Effector CD8-positive, alpha-beta T cell (primary cell): Measurements from ENCODE around the gene FADD.

ENCODE experiments used
- DNase-seq: peaks from one replicate; lab custom pipeline; 2025; lab: John Stamatoyannopoulos, UW
- total RNA-seq, 4 experiments: gene quantifications; one replicate each; lab custom pipeline; 2026; lab: John Stamatoyannopoulos, UW

Gene FADD, protein sequence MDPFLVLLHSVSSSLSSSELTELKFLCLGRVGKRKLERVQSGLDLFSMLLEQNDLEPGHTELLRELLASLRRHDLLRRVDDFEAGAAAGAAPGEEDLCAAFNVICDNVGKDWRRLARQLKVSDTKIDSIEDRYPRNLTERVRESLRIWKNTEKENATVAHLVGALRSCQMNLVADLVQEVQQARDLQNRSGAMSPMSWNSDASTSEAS
- total RNA-seq, result 33.5 to 52.3 (median 40.2) reads per million in 4 experiments

DNA sequence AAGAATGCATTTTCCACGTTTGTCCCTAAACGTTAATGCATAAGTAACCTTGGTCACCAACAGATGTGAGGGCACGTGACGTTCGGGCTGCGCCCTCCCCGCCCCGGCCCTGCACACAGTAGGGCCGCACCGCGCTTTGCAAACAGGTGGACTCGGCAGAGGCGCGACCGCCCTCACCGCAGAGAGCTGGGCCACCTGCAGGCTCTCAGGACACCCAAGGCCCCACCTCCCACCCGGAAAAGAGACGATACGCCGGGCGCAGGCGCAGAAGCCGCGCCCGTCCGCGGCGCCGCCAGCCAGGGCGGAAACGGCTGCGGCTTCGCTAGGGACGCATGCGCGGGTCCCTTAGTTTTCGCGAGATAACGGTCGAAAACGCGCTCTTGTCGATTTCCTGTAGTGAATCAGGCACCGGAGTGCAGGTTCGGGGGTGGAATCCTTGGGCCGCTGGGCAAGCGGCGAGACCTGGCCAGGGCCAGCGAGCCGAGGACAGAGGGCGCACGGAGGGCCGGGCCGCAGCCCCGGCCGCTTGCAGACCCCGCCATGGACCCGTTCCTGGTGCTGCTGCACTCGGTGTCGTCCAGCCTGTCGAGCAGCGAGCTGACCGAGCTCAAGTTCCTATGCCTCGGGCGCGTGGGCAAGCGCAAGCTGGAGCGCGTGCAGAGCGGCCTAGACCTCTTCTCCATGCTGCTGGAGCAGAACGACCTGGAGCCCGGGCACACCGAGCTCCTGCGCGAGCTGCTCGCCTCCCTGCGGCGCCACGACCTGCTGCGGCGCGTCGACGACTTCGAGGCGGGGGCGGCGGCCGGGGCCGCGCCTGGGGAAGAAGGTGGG is at the start of gene FADD:
FADD (plus strand) TSS at position 377 of the 831 bp plus-strand sequence; CDS start at position 541, 164 bp downstream.
- peak; percentile 84 for DNase-seq

DNA sequence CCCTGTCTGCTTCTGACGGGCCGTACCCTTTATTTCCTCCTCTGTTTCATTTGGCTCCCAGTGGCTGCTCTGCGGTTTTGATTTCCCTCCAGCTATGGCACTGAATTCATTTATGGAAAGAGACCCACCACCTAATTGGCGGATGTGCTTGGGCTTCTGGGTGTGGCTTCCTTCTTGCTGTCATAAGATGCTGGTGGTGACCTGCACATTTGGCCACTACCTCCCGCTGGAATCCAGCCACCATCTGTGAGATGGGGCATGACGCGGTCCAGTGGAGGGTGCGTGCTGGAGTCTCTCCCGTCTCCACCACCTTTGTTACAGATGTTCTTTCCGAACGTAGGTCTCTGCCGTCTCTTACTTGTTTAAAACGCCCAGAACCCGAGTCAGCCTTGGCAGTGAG is 47.7 kb upstream of the FADD start:
- DNase-seq, result no peak

DNA sequence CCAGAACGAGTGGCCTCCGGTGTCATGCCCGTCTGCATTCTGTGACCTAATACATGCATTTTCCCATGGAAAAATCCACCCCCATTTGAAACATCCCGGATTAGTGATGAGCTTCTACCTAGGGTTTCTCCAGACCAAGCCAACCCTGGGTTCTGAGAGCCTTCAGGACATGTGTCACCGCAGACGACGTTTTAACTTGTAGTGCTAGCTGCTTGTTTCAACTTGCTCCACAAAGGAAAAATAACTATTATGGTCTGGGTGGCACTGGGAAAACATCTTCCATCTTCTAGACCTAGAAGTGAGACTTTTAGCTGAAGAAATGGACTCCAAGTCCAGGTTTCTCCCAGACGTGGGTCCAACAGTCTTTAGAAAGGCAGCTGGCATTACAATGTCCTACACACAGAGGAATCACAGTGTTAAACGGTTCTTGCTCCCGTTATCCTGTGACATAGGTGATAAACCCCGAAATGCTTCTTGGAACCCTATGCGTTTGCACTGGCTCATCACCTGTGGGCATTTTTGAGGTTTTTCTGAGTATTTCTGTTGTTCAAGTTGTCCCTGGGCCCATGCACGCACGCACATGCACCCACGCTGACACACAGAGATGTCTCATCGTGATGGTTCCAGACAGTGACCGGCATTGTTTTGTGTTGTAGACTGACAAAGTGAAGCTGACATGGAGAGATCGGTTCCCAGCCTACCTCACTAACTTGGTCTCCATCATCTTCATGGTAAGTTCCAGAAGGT is 46.6 kb upstream of the FADD start:
- no peak for DNase-seq

DNA sequence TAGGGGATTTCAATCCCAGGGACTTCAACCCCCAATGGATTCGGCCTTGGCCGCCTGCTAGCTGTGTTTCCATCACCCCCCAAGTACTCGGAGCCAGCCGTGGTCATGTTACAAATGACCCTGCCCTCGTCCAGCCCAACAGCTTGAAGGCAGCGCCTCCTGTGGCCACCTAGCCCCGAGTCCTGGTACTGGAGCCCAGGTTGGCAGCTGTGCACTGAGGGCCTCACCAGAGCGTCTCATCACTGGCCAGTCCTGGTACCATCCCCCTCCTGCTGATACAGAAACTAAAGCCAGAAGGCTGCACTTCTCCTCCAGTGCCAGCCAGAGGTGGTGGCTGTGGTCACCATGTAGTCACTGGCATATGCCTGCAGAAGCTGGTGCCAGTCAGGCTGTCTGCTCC is 44.9 kb upstream of the FADD start:
- DNase-seq, result no peak

DNA sequence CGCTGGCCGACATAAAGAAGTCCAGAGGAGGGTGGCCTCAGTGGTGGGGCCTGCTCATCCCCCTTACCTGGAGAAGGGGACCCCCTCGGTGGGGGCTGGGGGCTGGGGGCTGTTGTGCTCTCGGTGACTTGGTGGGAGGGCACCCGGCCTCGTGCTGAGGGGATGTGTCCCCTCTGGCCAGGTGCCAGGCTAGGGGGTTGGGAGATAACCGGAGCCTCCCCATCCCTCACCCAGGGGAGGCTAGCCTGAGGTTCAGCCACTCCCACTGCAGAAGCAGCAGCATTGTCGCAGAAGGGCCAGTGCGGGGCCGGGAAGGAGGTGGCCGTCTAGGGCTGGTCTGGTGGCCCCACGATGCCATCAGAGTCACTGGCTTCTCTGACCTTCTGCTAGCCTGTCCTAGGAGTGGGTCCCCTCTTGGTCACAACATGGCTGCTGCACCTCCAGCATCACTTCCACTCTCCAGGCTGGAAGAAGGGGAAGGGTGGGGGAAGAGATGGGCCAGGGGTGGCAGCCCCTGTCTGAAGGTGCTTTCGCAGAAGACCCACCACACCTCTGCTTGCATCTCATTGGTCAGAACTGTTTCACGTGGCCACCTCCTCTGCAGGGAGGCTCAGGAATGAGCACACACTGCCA is 44.2 kb upstream of the FADD start:
- no peak for DNase-seq

DNA sequence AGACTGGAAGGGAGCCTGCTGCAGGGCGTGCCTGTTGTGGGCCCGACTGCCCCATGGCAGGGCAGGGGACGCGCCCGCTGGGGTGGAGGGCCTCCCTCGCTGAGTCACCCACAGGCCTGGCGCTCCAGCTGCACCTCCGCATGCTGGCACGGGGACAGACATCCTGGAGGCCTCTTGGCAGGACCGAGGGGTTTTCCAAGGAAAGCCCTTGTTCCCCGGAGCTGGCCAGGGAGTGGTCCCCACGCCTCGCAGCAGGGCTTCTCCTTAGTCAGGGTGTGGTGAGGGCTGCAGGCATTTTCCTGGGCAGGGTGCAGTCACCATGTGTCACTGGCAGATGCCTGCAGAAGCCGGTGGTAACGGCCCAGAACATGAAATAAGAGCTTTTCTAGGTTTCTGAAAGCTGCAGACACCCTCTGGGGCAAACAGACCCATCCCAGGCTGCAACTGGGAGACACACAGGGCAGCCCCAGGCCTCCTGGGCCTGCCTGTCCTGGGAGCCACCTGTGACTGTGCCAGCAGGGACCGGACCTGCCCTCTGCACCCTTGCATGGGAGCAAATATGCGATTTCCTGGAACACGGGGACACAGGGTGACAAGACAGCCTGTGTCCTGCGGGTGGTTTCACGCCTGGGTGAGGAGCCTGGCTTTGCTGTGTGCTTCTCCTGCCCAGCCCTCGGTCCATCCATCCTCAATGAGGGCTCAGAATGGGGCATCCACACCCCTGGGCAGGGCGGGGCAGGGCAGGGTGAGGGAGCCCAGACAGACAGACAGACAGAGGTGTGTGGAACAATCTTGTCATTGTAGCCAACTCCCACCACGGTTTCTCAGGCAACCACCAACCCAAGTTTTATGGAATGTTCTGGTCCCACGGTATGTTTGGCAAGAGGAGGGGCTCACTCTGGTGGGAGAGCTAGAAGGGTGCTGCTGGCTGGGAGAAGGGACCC is 43.2 kb upstream of the FADD start:
- no peak for DNase-seq

DNA sequence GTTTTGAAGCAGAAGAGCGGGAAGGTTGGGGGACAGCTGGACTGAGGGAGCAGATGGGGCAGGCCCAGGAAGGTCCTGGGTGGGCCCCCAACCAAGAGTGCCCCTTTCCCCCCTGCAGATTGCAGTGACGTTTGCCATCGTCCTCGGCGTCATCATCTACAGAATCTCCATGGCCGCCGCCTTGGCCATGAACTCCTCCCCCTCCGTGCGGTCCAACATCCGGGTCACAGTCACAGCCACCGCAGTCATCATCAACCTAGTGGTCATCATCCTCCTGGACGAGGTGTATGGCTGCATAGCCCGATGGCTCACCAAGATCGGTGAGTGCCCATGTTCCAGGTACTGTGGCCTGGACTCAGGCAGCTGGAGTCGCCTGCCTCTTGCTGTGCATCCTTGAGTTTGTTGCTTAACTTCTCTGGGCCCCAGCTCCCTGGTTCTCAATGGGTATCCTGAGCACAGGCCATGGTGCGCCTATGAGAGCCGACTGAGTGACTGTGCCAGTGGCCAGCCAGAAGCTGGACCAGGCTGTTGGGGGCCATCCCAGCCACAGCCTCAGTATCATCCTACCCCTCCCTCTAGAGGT is 42.0 kb upstream of the FADD start:
- DNase-seq, result no peak

DNA sequence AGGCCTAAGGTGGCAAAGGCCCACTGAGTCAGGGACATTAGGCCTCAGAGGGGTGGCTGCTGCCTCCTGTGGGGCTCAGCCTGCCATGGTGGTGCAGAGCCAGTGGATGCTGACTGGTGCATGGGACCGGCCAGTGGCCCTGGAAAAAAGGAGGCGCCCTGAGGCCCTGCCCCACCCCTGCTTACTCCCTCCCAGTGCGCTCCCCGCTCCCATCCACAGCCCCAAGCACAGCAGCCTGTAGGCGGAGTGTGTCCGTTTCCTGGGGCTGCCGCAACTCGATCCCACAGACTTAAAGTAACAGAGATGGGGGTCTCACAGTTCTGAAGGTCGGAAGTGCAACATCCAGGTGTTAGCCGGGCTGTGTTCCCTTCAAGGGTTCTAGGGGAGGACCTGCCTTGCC is 38.4 kb upstream of the FADD start:
- no peak for DNase-seq

DNA sequence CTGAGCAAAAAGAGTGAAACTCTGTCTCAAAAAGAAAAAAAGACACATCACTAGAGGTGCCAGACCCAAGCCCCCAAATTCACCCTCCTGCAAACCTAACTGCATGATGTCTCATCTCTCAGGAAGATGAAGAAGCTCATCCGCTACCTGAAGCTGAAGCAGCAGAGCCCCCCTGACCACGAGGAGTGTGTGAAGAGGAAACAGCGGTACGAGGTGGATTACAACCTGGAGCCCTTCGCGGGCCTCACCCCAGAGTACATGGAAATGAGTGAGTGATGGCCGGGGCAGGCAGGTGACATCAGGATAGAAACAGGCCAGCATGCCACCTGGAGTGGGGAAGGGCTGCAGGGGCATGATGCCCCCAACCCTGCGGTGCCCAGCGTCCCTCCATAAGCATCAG is 36.0 kb upstream of the FADD start:
- DNase-seq, result no peak

DNA sequence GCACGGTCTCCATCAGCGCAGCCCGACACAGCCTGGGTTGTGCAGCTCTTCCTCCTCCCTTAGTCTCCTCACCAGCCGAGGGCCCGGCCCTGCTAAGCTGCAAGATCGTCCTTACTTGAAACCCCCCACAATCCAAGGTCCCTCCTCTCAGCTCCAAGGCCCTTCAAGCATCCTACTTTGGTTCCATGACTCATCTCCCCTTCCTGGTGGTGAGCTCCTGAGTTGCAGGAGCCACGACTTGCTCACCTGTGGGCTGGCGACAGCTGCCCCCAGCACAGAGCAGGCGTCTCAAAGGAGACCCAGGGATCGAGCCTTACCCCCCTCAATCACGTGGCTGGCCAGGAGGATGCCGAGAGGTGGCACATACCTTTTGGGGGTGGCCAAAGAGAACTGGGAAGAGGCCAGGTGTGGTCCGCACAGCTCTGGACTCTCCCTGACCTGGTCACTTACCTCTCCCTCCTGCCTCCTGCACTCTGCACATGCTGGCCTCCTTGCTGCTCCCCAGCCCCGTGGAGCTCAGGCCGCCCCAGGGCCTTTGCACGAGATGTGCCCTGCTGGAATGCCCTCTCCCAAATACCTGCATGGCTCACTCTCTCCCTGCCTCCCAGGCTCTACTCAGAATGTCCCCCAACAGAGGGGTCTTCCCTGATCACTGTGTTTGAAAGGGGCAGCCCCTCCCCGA is 35.2 kb upstream of the FADD start:
- no peak for DNase-seq

DNA sequence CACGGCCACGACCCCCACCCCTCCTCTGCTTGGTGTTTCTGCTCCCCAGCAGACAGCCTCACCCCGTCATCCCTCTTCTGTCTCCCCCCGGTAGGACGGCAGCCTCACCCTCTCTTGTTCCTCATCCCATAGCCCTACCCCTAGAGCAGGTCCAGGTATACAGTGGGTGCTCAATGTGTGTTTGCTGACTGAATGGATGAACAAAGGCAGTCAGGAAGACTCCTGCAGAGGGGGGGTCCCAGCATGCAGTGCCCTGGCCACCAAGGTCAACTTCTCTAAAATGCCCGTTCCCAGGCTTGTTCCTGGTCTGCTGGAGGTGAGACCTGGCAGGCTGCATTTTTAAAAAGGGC is 34.7 kb upstream of the FADD start:
- no peak for DNase-seq

DNA sequence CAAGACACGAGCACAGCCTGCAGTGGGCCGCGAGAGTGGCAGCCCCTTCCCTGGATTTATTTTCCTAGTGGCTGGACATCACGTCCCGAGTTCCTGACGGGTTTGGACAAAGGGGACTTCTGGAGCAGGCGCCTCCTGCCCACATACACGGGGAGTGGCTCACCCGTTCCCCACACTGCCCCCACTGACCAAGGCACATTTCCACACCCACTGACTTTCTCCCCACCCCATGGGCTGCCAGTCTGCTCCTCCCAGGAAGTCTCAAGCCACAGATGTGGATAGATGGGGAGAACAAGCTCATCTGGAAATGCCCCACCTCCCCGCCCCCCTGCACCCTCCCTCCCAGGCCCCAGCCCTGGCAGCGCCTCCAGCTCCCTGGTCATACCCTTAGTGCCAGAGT is 34.0 kb upstream of the FADD start:
- no peak for DNase-seq

DNA sequence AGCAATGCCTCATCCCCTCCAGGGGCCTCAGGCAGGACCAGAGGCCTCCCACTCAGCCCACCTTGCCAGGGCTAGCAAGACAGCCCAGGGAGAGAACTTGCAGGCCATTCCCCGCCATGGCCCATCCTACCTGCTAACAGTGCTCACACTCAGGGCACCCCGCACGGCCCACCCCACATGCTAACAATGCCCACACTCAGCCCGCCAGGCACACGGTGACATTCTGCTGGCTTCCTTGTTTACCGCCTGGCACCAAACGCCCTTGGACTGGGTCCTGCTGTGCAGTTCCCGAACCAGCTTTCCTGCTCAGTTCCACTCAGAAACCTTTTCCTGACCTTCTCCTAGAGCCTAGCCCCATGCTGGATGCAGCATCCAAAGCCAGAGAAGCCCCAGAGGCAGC is 33.5 kb upstream of the FADD start:
- DNase-seq, result no peak

DNA sequence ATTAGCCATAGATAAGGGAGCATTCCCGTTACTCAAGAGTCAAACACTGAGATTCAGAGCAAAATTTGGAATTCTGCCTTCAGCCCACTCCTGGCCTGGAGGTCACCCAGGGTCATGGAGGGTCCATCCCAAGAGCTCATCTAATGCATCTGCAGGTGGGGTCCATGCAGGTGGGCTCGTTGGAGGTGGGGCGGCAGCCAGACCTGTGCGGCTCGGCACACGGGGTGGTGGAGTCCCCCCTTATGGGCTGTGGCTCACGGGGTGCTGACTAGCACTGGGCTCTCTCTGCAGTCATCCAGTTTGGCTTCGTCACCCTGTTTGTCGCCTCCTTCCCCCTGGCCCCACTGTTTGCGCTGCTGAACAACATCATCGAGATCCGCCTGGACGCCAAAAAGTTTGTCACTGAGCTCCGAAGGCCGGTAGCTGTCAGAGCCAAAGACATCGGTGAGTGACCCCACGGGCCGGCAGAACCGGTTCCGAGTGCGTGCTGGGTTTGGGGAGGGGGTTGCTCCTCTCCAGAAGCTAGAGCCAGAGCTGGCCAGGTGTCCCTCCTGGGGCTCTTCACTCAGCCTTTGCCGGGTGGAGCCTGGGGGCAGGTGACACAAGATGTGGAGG is 32.4 kb upstream of the FADD start:
- no peak for DNase-seq

DNA sequence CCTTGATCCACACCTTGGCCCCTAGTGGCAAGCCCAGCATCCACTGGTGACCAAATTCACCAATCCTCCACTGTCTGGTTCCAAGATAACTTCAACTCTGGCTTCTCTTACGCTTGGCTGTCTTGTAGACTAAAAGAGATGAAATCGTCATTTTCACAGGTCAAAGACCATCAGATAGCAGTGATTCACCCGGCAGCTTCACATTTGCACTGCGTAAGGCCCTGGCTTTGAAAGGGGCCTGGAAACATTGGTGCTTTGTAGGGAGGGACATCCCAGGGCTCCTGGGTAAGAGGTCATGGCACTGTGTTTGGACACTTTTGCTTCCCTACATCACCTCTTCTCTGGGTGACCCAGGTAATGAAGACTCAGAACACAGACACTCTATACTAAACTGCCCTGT is 30.1 kb upstream of the FADD start:
- DNase-seq, result no peak

DNA sequence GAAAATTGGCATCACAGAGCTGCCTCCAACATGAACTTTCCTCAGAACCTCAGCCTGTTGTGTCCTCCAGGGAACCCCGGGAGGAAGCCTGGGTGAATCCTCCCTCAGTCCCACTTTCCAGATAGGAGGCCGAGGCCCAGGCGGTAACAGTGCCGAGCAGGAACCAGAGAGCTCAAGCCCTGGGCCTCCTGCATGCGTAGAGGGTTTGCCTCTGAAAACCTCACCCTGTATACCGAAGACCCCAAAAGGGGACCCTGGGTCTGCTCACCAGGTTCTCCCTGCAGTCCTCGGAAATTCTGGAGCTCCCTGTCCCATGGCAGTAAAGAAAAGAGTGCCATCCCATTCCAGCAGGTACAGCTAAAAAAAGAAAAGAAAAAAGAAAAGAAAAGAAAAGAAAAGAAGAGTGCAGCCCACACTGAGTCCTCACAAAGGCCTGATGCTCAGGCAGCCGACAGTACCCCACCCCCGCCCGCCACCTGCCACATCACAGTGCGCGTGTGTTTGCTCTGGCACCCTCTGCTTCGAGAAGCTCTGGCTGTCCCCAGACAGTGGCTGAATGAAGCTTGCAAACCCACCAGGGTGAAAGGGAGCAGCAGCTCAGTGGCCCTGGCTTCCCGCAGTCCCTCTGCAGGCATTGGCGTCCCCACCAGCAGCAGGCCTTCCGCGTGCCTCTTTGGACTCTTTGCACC is 28.4 kb upstream of the FADD start:
- no peak for DNase-seq

DNA sequence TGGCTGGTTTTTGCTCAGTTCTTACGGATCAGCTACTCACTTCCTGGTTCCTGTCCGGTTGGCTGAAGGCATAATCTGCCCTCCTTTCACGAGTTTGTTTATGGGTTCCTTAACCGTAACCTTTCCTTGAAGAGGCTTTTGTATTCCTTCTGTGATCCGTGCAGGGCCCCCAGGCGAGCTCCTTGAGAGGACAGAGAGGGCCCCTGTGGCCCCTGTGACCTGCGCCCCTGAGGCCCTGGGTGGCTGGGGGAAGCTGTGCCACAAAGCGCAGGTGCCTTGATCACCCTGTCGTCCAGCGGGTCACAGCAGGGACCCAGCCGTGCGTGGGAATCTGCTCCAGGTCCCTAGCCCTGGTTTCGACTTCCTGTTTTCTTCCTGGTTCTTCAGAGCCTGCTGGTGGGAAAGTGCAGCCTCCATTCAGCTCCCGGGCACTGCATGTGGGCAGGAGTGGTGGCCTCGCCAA is 27.8 kb upstream of the FADD start:
- DNase-seq, result no peak

DNA sequence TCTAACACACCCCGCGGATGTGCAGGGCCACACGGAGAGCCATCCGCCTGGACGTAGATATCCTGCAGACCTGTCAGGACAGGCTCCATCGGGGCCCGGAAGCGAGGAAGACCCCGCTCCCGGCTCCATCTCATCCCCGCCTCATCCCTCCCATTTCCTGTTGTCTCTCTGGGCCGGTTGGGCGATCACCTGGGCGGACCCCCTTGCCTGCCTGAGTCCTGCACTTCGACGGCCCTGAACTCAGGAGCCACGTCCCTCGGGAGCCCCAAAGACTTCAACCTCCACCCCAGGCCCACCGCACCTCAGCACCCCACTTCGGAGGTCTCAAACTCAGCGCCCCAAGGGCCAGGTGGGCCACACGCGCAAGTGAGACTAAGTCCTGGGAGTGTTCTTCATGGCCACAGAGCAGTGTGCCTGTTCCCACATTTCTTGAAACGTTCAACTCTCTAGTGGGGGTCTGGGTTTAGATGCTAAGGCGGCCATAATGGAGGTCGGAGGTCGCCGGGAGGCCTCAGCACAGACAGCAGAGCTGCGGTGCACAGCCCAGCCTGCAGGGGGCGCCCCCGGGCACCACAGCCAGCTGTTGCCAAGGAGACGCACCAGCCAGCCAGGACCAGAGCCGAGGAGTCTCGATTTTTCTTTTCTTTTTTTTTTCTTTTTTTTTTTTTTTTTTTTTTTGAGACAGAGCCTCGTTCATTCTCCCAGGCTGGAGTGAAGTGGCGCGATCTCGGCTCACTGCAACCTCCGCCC is 26.0 kb upstream of the FADD start:
- DNase-seq, result peak; percentile 21
